Spleen (tissue), 11 donors: Measurements from ENCODE around the gene SLC2A6. TPM values are rescaled to one million over a fixed set of nuclear protein-coding genes. Genes with fewer than 3 reads are reported as not detected.

Experiments
- DNase-seq: peaks from one replicate; pipeline ENCODE4 v3.0.0-alpha.2; 2020
- H3K27ac ChIP-seq, 8 donors: fragments of 200-600 bp; sonication (generic) in 7 of 8; 1 replicate in 4 of 8; 2 replicates in 4 of 8; pipeline versions ENCODE4 v1.5.0 to v1.8.0; 2016 to 2021; ENCODE audit warnings: inconsistent platforms in 4 of 8, mild to moderate bottlenecking in 4 of 8, moderate library complexity in 1 of 8
- H3K27me3 ChIP-seq, 7 donors: fragments of 200-600 bp; sonication (generic) in 6 of 7; replicated peaks in 1 of 7; 1 replicate in 4 of 7; 2 replicates in 3 of 7; pipeline versions ENCODE4 v1.5.0 to v1.8.0; 2016 to 2021; ENCODE audit warnings: inconsistent platforms in 3 of 7, mild to moderate bottlenecking in 1 of 7
- H3K36me3 ChIP-seq, 6 donors: fragments of 200-600 bp; sonication (generic) in 5 of 6; 1 replicate in 4 of 6; 2 replicates in 2 of 6; pipeline versions ENCODE4 v1.5.0 to v1.8.0; 2016 to 2021; ENCODE audit warnings: inconsistent platforms in 2 of 6
- H3K4me1 ChIP-seq, 6 donors: fragments of 200-600 bp; sonication (generic) in 5 of 6; 1 replicate in 3 of 6; 2 replicates in 3 of 6; pipeline versions ENCODE4 v1.5.0 to v1.8.0; 2016 to 2021; ENCODE audit warnings: inconsistent platforms in 3 of 6
- H3K4me3 ChIP-seq, 8 donors: fragments of 200-600 bp; sonication (generic) in 7 of 8; 1 replicate in 4 of 8; 2 replicates in 4 of 8; pipeline versions ENCODE4 v1.5.0 to v1.8.0; 2016 to 2021; ENCODE audit warnings: inconsistent platforms in 4 of 8, mild to moderate bottlenecking in 4 of 8, moderate library complexity in 2 of 8
- H3K9me3 ChIP-seq, 8 donors: fragments of 200-600 bp; sonication (generic) in 7 of 8; 1 replicate in 4 of 8; 2 replicates in 4 of 8; pipeline versions ENCODE4 v1.5.0 to v1.8.0; 2016 to 2021; ENCODE audit warnings: inconsistent platforms in 4 of 8
- POLR2A ChIP-seq, 3 donors: fragments of 450-650 bp; IDR thresholded peaks; one replicate each; pipeline ENCODE4 v1.5.1; 2017; ENCODE audit warnings: antibody characterized with exemption in 3 of 3, mild to moderate bottlenecking in 1 of 3
- POLR2AphosphoS5 ChIP-seq, 3 donors: sonication (generic); formaldehyde crosslinking; IDR thresholded peaks; one replicate each; pipeline ENCODE4 v1.5.1; 2017; ENCODE audit warnings: antibody characterized with exemption in 3 of 3
- WGBS, 5 donors: extraction: QIAGEN DNeasy Blood & Tissue Kit in 3 of 5; methylation state at CpG; one replicate each; pipeline versions ENCODE4 v1.1.5 to v1.1.7; 2013 to 2018; 5-methylcytosine and 5-hydroxymethylcytosine counted together
- intact Hi-C: fragments of 100-400 bp; cut with DNase I; formaldehyde crosslinking; loops from one replicate; pipeline ENCODE4 v1.15.0; 2023; ENCODE audit warnings: low total_unique reads
- polyA plus RNA-seq, 3 donors: library from polyadenylated mRNA; stranded (reverse); fragments of 200-250 nt; gene quantifications; one replicate each; pipeline ENCODE4 v1.2.1, GENCODE V29; 2013
- total RNA-seq, 7 donors: library from RNA; depleted of rRNA in 3 of 7; stranded (reverse); fragments of >200 nt in 3 of 7; fragmentation: NEBNext Ultra II Directional in 4 of 7; extraction: Animal tissue kit (Norgen Biotek cat#: 25700) in 4 of 7; gene quantifications; one replicate each; pipeline versions ENCODE4 v1.1.0 to v1.2.1, GENCODE V29; 2016 to 2021
- TF ChIP-seq, protein P1 (sequence below), 11 experiments: fragments of 200-600 bp in 7 of 11; fragments of 450-650 bp in 4 of 11; sonication (generic) in 4 of 11; IDR thresholded peaks in 8 of 11; conservative IDR thresholded peaks in 3 of 11; 1 replicate in 7 of 11; 2 replicates in 4 of 11; pipeline versions ENCODE4 v1.4.0 to v1.8.0; 2016 to 2021; ENCODE audit warnings: antibody characterized with exemption in 11 of 11, inconsistent platforms in 4 of 11, mild to moderate bottlenecking in 1 of 11
- donor health status: healthy with polysubstance abuse.
- donor health status: DM: no; HTN: no; CAD: no; lungs with moderate emphysema.
- donor health status: DM: no; HTN: no; CAD: no.
- donor health status: Bipolar disorder and iron deficiency.
- donor health status: healthy.
- donor health status: DM: no; HTN: no; CAD: no.
- donor health status: DM: yes; HTN: yes; CAD: no.

The SLC2A6 gene
- total and polyA plus RNA-seq, 10 donors = 15.4 to 35.0 (median 21.9) TPM

DNA sequence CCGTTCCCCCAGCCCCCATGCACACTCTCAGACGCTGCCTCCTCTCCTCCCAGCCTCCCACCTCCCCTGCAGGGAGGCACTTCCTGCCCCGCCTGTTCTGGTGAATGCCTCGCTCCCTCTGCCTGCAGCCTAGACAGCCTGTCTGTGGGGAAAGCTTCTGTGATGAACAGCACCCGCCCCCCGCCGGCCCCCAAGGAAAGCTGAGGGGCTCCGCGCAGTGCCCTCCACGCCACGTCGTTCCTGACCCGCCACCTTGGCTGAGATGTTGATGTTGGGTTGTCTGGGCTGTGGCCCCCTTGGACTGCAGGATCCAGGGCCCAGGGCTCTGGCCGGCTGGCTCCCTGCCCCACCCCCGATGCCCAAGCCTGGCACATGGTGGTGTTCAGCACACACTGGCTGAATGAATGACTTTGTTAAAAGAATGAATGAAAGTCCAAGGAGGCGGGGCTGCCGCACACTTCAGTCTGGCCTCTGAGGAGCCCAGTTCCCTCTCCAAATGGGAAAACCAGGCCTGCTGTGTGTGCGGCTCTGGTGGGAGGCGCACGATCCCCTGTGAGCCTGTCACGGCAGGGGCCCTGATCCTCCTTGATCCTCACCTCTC, 47.9 kb upstream of the SLC2A6 start:
- peaks cover 0 to 58% (median 3%) of the 10 kb centered on the region in 7 donors for H3K27me3 ChIP-seq
- TF ChIP-seq, protein P1, sequence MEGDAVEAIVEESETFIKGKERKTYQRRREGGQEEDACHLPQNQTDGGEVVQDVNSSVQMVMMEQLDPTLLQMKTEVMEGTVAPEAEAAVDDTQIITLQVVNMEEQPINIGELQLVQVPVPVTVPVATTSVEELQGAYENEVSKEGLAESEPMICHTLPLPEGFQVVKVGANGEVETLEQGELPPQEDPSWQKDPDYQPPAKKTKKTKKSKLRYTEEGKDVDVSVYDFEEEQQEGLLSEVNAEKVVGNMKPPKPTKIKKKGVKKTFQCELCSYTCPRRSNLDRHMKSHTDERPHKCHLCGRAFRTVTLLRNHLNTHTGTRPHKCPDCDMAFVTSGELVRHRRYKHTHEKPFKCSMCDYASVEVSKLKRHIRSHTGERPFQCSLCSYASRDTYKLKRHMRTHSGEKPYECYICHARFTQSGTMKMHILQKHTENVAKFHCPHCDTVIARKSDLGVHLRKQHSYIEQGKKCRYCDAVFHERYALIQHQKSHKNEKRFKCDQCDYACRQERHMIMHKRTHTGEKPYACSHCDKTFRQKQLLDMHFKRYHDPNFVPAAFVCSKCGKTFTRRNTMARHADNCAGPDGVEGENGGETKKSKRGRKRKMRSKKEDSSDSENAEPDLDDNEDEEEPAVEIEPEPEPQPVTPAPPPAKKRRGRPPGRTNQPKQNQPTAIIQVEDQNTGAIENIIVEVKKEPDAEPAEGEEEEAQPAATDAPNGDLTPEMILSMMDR (IDR thresholded peaks at IDR 0.05 in 8 of 11, conservative IDR thresholded peaks at IDR 0.05 in 3 of 11) = no peak
- peak in 1 of 3 donors; percentile 37 for TF ChIP-seq POLR2AphosphoS5 (IDR thresholded peaks at IDR 0.05)
- no peaks in the 10 kb centered on the region for H3K9me3 ChIP-seq
- no peak for DNase-seq
- peaks cover 0 to 32% (median 13%) of the 10 kb centered on the region in 6 donors for H3K4me1 ChIP-seq
- peak overlapping the region in 5 of 8 donors; percentile 4 to 67 (median 52) for H3K27ac ChIP-seq
- no peaks in the 10 kb centered on the region for H3K36me3 ChIP-seq
- intact Hi-C loops = no loop called here
- H3K4me3 ChIP-seq = no peak overlapping the region
- WGBS, 5 donors = 42 to 49% (median 44%) methylated on average over 13 to 21 of the region's 21 CpGs

DNA sequence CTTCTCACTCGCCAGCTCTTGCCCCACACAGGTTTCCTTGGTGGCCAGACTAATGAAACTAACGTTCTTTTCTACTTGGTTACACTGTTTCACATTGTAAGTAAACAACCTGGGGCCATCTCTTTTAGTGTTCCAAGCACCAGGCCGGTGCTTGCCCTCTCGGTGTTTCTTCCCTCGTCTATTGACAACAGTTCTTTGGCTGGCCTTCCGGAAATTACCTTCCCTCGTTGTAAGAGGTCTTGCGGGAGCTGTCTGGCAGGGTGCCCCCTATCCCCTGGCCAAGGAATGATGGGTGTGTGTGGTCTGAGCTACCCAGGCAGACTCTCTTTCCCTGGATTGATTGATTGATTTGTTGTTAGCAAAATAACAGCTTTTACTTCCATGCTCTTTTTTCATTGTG, 46.8 kb upstream of the SLC2A6 start:
- H3K27me3 ChIP-seq = peaks cover 0 to 47% (median 0%) of the 10 kb centered on the region in 7 donors
- intact Hi-C loops = no loop called here
- no peak overlapping the region for H3K4me3 ChIP-seq
- no peaks in the 10 kb centered on the region for H3K36me3 ChIP-seq
- peak overlapping the region in 1 of 8 donors; percentile 67 for H3K27ac ChIP-seq
- H3K4me1 ChIP-seq = peaks cover 0 to 25% (median 13%) of the 10 kb centered on the region in 6 donors
- TF ChIP-seq, protein P1 (IDR thresholded peaks at IDR 0.05 in 8 of 11, conservative IDR thresholded peaks at IDR 0.05 in 3 of 11) = no peak
- TF ChIP-seq POLR2A (IDR thresholded peaks at IDR 0.05) (no peak), POLR2AphosphoS5 (IDR thresholded peaks at IDR 0.05) (no peak)
- no peaks in the 10 kb centered on the region for H3K9me3 ChIP-seq
- DNase-seq = no peak
- WGBS, 5 donors = 78 to 90% (median 81%) methylated on average over 8 of the region's 8 CpGs

- WGBS, 5 donors = 88 to 97% (median 91%) methylated on average over 17 of the region's 17 CpGs
- DNase-seq = no peak
- peaks cover 0 to 25% (median 13%) of the 10 kb centered on the region in 6 donors for H3K4me1 ChIP-seq
- no peaks in the 10 kb centered on the region for H3K36me3 ChIP-seq
- no peak within 1 kb of the TSS for H3K4me3 ChIP-seq
- intact Hi-C loops = no loop called here
- H3K9me3 ChIP-seq = no peaks in the 10 kb centered on the region
- H3K27ac ChIP-seq = peak within 1 kb of the TSS in 1 of 8 donors; percentile 67
- peaks cover 0 to 38% (median 0%) of the 10 kb centered on the region in 7 donors for H3K27me3 ChIP-seq
- TF ChIP-seq POLR2AphosphoS5 (IDR thresholded peaks at IDR 0.05) = no peak
- TF ChIP-seq, protein P1 (IDR thresholded peaks at IDR 0.05 in 8 of 11, conservative IDR thresholded peaks at IDR 0.05 in 3 of 11) = no peak
- TF ChIP-seq POLR2A (IDR thresholded peaks at IDR 0.05) = no peak
Observed at GRCh38 chr9:133524679-133525228, 45.9 kb upstream of the SLC2A6 start, which contains the start of gene MYMK. TSS of gene MYMK (minus strand) at chr9:133524959. CDS start at chr9:133524844, 115 bp downstream.

DNA sequence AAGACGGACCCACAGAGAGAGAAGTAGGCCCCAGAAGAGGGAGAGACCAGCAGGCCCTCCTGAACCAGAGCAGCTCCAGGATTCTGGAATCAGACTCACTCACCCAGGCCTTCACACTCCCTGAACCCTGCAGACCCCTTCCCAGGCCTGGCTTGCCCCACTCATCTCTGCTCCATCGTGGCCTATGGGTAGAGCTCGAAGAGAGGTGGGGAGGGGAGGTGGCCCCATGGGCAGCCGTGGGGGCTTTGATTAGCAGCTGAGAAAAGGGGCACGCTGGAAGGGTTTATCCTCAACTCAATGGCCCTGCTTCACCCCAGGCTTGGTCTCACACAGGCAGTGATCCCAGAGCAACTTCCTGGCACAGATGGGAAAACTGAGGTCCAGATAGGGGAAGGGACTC, 45.2 kb upstream of the SLC2A6 start:
- Histone ChIP-seq H3K9me3 (no peaks in the 10 kb centered on the region), H3K36me3 (no peaks in the 10 kb centered on the region), H3K4me3 (no peak overlapping the region), H3K4me1 (peaks cover 0 to 25% (median 13%) of the 10 kb centered on the region in 6 donors), H3K27me3 (peaks cover 0 to 32% (median 0%) of the 10 kb centered on the region in 7 donors), H3K27ac (no peak overlapping the region)
- no peak for TF ChIP-seq POLR2AphosphoS5 (IDR thresholded peaks at IDR 0.05)
- TF ChIP-seq, protein P1 (IDR thresholded peaks at IDR 0.05 in 8 of 11, conservative IDR thresholded peaks at IDR 0.05 in 3 of 11) = no peak
- no peak for TF ChIP-seq POLR2A (IDR thresholded peaks at IDR 0.05)
- intact Hi-C loops = no loop called here
- no peak for DNase-seq
- WGBS, 5 donors = 75 to 89% (median 85%) methylated on average over 4 to 5 of the region's 5 CpGs
